Dendritic cell treated with granulocyte-macrophage colony-stimulating factor and Interleukin-4, amounts not matched to agents 40 ng/mL and 50 ng/mL, for 4 days (primary cell): ENCODE data around the gene POFUT1.

ENCODE experiments used
- H3K27ac Mint-ChIP-seq: one replicate; pipeline ENCODE4 v1.8.0; 2022; ENCODE audit warnings: mild to moderate bottlenecking, mixed read lengths
- H3K27me3 Mint-ChIP-seq: one replicate; pipeline ENCODE4 v1.8.0; 2022; ENCODE audit warnings: mild to moderate bottlenecking, mixed read lengths
- H3K36me3 Mint-ChIP-seq: one replicate; pipeline ENCODE4 v1.8.0; 2022; ENCODE audit warnings: low read depth, mixed read lengths
- H3K4me1 Mint-ChIP-seq: one replicate; pipeline ENCODE4 v1.8.0; 2022; ENCODE audit warnings: low read depth, mixed read lengths
- H3K4me3 Mint-ChIP-seq: one replicate; pipeline ENCODE4 v1.8.0; 2022; ENCODE audit warnings: mild to moderate bottlenecking, moderate library complexity, mixed read lengths
- H3K9me3 Mint-ChIP-seq: one replicate; pipeline ENCODE4 v1.8.0; 2022; ENCODE audit warnings: mixed read lengths
- intact Hi-C: fragments of 100-400 bp; cut with micrococcal nuclease; formaldehyde crosslinking; loops from one replicate; pipeline ENCODE4 v1.15.0; 2022

POFUT1 gene

DNA sequence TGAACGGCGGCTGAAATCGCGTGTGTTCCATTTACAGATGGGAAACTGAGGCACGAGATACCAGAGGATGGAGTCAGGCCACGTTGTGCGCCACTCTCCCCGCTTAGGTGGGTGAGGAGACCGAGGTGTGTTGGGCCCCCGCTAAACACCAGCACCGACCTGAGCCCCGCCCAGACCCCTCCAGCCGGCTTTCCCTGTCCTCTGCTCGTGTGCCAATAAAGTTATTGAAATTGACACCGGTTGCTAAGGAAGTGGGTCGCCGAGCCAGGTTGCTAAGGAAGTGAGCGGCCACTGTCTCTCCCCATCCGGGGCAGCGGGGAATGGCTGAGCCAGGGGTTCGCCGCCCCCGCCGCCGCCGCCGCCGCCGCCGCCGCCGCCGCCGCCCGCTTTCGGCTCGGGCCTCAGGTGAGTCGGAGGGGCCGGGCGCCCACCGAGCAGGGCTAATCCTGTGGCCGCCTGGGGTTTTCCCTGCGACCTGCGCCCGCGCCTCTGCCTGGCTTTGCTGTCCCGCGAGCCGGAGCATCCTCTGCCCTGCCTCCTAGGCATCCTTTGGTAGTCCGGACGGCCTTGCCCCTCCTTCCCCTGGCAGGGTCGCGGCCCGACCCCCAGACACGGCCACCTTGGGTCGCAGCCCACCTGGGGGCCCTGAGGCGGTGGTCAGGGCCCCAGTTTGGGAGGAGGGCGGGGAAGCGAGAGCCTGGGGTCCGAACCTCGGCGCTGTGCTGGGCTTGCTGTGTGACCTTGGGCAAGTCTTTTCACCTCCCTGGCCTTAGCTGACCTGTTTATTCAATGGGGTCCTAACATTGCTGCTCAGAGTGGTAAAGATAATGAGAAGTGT lies 69.9 kb downstream of the POFUT1 start, which contains the start of gene KIF3B:
TSS of gene KIF3B (plus strand) at position 291 of the 838 bp plus-strand sequence. CDS start 32,127 bp downstream, outside the sequence.
- Mint-ChIP-seq H3K27ac (peak within 1 kb of the TSS; percentile 70), H3K4me1 (peaks cover 25% of the 10 kb centered on the region), H3K9me3 (no peaks in the 10 kb centered on the region), H3K27me3 (no peaks in the 10 kb centered on the region), H3K36me3 (peaks cover 8% of the 10 kb centered on the region), H3K4me3 (peak within 1 kb of the TSS; percentile 85)
- intact Hi-C loops = no loop called here

DNA sequence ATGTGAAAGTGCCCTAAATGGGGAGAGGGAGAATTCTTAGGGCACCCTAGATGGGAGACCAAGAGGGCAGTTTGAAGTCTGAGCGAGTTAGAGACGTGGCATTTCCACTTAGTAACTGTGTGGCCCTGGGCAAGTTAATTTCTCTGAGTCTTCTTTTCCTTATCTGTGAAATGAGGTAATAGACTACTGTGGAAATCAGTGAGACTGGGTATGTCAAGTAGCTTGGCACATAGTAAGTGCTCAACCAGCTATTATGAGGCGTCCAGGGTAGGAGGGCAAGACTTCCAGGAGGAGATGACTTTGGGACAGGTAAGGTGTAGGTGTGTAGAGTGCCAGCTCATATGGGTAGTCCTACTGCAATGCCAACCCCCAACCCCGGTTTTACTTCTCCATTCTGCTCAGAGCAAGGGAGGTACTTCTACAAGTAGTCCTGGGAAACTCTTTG lies 70.5 kb downstream of the POFUT1 start:
- Mint-ChIP-seq H3K4me1 (peaks cover 25% of the 10 kb centered on the region), H3K27me3 (no peaks in the 10 kb centered on the region), H3K36me3 (peaks cover 8% of the 10 kb centered on the region), H3K4me3 (peak overlapping the region; percentile 85), H3K9me3 (no peaks in the 10 kb centered on the region), H3K27ac (peak overlapping the region; percentile 70)
- intact Hi-C loops = no loop called here

DNA sequence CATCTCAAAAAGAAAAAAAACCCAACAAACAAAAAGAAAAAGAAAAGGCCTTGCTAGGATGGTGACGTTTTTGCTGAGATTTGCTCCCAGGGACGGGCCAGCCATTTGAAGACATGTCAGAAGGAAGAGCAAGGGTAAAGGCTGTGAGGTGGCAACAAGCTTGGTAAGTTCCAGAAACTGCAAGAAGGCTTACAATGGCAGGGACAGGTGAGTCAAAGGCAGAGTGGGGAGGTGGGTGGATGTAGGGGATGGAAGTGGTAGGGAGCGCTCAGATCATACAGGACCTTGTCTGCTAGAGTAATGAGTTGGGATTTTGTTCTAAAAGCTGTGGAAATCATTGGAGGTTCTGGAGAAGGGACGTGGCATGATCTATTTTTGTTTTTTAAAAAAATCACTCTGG lies 74.0 kb downstream of the POFUT1 start:
- H3K36me3 Mint-ChIP-seq = peaks cover 8% of the 10 kb centered on the region

DNA sequence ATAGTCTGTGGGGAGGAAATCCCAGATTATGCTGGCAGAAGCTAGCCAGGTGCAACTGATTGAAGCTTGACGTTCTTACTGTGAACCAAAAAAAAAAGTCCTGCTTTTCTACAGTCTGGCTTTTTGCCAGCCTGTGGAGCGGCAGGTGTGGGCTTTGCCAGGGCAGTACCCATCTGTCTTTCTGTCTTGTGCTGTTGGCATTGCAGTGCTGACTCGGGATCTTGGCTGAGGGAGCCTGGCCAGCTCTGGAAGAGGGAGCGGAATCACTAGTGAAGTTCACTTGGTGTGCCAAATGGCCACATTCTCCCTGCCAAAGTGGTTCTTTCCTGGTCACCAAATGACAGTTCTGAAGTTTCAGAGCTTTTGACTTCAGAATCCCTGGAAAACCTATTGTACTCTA lies 74.8 kb downstream of the POFUT1 start:
- Mint-ChIP-seq H3K27me3 (no peaks in the 10 kb centered on the region), H3K4me1 (peaks cover 16% of the 10 kb centered on the region), H3K27ac (no peak overlapping the region), H3K4me3 (no peak overlapping the region), H3K36me3 (peaks cover 8% of the 10 kb centered on the region), H3K9me3 (no peaks in the 10 kb centered on the region)
- intact Hi-C loops = no loop called here

More for the DNA sequence above, 74.0 kb downstream of the POFUT1 start:
- no peak overlapping the region for H3K27ac Mint-ChIP-seq
- no peaks in the 10 kb centered on the region for H3K9me3 Mint-ChIP-seq
- intact Hi-C loops = no loop called here
- H3K27me3 Mint-ChIP-seq = no peaks in the 10 kb centered on the region
- no peak overlapping the region for H3K4me3 Mint-ChIP-seq
- peaks cover 23% of the 10 kb centered on the region for H3K4me1 Mint-ChIP-seq

DNA sequence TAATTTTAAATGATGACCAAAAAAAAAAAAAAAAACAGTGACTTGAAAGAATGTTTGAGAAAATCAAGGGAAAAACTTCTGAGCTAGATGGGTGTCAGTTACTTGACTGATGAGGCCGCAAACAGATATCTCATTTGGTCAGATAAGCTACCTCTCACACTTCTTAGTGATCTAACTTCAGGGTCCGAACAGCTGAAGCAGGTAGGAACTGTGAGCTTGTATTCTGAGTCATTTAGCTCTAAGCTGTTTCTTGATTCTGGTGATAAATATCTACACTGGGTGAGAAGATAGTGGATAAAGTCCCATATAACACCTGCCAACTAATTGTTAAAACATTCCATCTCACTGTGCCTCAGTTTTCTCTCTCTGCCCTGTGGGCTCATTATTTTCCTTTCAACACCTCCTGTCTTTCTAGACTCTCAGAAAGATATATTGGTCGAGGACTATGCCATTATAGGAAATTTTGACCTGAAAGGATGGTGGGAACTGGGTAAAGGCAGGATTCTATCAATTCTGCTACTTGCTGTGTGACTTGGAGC lies 77.5 kb downstream of the POFUT1 start:
- intact Hi-C loops = no loop called here
- H3K4me3 Mint-ChIP-seq = no peak overlapping the region
- H3K27ac Mint-ChIP-seq = no peak overlapping the region
- no peaks in the 10 kb centered on the region for H3K9me3 Mint-ChIP-seq
- H3K36me3 Mint-ChIP-seq = peaks cover 14% of the 10 kb centered on the region
- peaks cover 9% of the 10 kb centered on the region for H3K4me1 Mint-ChIP-seq
- H3K27me3 Mint-ChIP-seq = no peaks in the 10 kb centered on the region

DNA sequence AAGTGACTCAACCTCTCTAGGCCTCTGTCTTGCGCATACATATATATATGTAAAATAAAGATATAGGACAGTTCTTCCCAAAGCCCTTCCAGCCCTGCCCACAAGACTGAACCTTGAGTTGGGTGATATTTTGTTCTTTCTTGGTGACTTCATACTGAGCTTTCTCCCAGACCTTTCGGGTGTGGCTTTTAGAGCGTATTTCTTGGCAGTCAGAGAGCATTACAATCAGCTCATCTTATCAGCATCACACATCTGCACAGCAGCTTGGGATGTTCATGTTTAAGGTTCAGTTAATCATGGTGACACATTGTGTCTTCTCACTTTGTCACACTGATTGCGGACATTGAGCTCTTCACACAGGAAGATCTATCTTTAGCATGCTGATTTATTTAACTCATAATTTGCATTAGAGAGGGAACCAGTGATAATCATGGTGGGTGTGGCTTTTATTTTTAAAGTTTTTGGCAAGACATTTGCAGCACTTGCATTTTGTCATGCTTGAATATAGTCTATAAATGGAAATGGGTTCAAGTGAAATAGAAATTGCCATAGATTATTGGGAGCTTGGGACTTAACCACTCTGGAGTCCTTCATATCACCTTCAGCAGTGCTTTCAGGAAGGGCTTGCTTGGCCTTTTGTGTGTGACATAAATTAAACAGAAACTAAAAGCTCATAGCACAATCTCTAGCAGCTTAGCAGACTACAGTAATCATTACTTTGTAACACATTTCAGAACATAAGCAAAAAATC lies 78.1 kb downstream of the POFUT1 start:
- Mint-ChIP-seq H3K27ac (no peak overlapping the region), H3K4me3 (no peak overlapping the region), H3K4me1 (peaks cover 9% of the 10 kb centered on the region), H3K9me3 (no peaks in the 10 kb centered on the region), H3K27me3 (no peaks in the 10 kb centered on the region), H3K36me3 (peaks cover 14% of the 10 kb centered on the region)
- intact Hi-C loops = no loop called here

DNA sequence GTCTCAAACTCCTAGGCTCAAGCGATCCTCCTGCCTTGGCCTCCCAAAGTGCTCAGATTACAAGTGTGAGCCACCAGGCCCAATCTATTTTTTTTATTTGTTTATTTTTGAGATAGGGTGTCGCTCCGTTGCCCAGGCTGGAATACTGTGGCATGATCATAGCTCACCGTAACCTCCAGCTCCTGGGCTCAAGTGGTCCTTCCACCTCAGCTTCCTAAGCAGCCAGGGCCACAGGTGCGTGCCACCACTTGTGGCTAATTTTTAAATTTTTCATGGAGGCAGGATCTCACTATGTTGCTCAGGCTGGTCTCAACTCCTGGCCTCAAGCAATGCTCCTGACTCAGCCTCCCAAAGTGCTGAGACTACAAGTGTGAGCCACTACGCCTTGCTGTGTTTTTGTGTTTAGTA lies 79.6 kb downstream of the POFUT1 start:
- H3K27ac Mint-ChIP-seq = no peak overlapping the region
- peaks cover 9% of the 10 kb centered on the region for H3K4me1 Mint-ChIP-seq
- peaks cover 6% of the 10 kb centered on the region for H3K36me3 Mint-ChIP-seq
- no peaks in the 10 kb centered on the region for H3K9me3 Mint-ChIP-seq
- intact Hi-C loops = no loop called here
- H3K4me3 Mint-ChIP-seq = no peak overlapping the region
- no peaks in the 10 kb centered on the region for H3K27me3 Mint-ChIP-seq
